CD8-positive, alpha-beta memory T cell (primary cell): Measurements from ENCODE around the gene SHMT1. TPM values are rescaled to one million over a fixed set of nuclear protein-coding genes. Genes with fewer than 3 reads are reported as not detected.
A peak's percentile ranks its signal among the peaks of the same experiment; 100 is the strongest.

Experiments
- CTCF ChIA-PET: fragments of 350-600 bp; sonication (Branson Sonifier 250); formaldehyde crosslinking; loops from one replicate; lab custom pipeline; 2021; ENCODE audit warnings: antibody characterized with exemption; lab: Charles Lee
- POLR2A ChIA-PET: fragments of 350-600 bp; sonication (Branson Sonifier 250); formaldehyde crosslinking; loops from one replicate; lab custom pipeline; 2021; ENCODE audit warnings: antibody characterized with exemption; lab: Charles Lee
- DNase-seq, 5 donors: peaks; one replicate each; pipeline versions ENCODE4 v3.0.0 to v3.0.0-alpha.2; 2020 to 2022; ENCODE audit warnings: mixed read lengths in 1 of 5
- H3K27ac ChIP-seq: one replicate; pipeline ENCODE4 v1.7.0; 2013; ENCODE audit warnings: low read depth, mild to moderate bottlenecking, low read length, moderate library complexity
- H3K27me3 ChIP-seq: 2 replicates; pipeline ENCODE4 v1.7.0; 2013; ENCODE audit warnings: low read length, mild to moderate bottlenecking; ENCODE audit not compliant: insufficient read depth, poor library complexity, severe bottlenecking
- H3K36me3 ChIP-seq: 2 replicates; pipeline ENCODE4 v1.7.0; 2013; ENCODE audit warnings: mild to moderate bottlenecking, low read length, moderate library complexity; ENCODE audit not compliant: insufficient read depth
- H3K4me1 ChIP-seq: 2 replicates; pipeline ENCODE4 v1.7.0; 2013; ENCODE audit warnings: mild to moderate bottlenecking, low read length, moderate library complexity; ENCODE audit not compliant: insufficient read depth
- H3K4me3 ChIP-seq: 2 replicates; pipeline ENCODE4 v1.7.0; 2013; ENCODE audit warnings: mild to moderate bottlenecking, low read length
- H3K9me3 ChIP-seq: 2 replicates; pipeline ENCODE4 v1.7.0; 2013; ENCODE audit warnings: mild to moderate bottlenecking, low read length
- H3K27ac Mint-ChIP-seq, 8 donors: one replicate each; pipeline ENCODE4 v1.8.0; 2020 to 2021; ENCODE audit warnings: mixed read lengths in 8 of 8, mild to moderate bottlenecking in 6 of 8, inconsistent platforms in 3 of 8, moderate library complexity in 3 of 8
- H3K27me3 Mint-ChIP-seq, 2 donors: one replicate each; pipeline ENCODE4 v1.8.0; 2020 to 2021; ENCODE audit warnings: mixed read lengths in 2 of 2, mild to moderate bottlenecking in 1 of 2, moderate library complexity in 1 of 2
- H3K36me3 Mint-ChIP-seq, 3 donors: one replicate each; pipeline ENCODE4 v1.8.0; 2020 to 2021; ENCODE audit warnings: mixed read lengths in 3 of 3, inconsistent platforms in 1 of 3, mild to moderate bottlenecking in 1 of 3
- H3K4me1 Mint-ChIP-seq, 3 donors: one replicate each; pipeline ENCODE4 v1.8.0; 2020 to 2021; ENCODE audit warnings: mixed read lengths in 3 of 3, inconsistent platforms in 1 of 3, mild to moderate bottlenecking in 1 of 3
- H3K4me3 Mint-ChIP-seq, 7 donors: one replicate each; pipeline ENCODE4 v1.8.0; 2020 to 2021; ENCODE audit warnings: mixed read lengths in 7 of 7, mild to moderate bottlenecking in 6 of 7, moderate library complexity in 4 of 7, inconsistent platforms in 2 of 7
- H3K9me3 Mint-ChIP-seq, 5 donors: one replicate each; pipeline ENCODE4 v1.8.0; 2020 to 2022; ENCODE audit warnings: mixed read lengths in 5 of 5, mild to moderate bottlenecking in 3 of 5, moderate library complexity in 2 of 5, inconsistent platforms in 1 of 5
- polyA plus RNA-seq: library from polyadenylated mRNA; unstranded; fragments of 300-500 nt; fragmentation: Illumina TruSeq; gene quantifications from one replicate; pipeline ENCODE4 v1.2.3, GENCODE V29; 2021
- total RNA-seq, 2 experiments: library from RNA; stranded (reverse); gene quantifications; one replicate each; pipeline ENCODE4 v1.2.3, GENCODE V29; 2021

The SHMT1 gene
- total and polyA plus RNA-seq, 3 experiments from 2014 or later = 28.8 to 43.8 (median 42.4) TPM

- Histone ChIP-seq H3K4me1 (no peaks in the 10 kb centered on the region), H3K27ac (no peak overlapping the region), H3K9me3 (no peaks in the 10 kb centered on the region), H3K27me3 (no peaks in the 10 kb centered on the region), H3K36me3 (peaks cover 28% of the 10 kb centered on the region), H3K4me3 (no peak overlapping the region)
- ChIA-PET CTCF (no interaction called here), POLR2A (no interaction called here)
- no peak overlapping the region for H3K4me3 Mint-ChIP-seq
- no peaks in the 10 kb centered on the region for H3K27me3 Mint-ChIP-seq
- no peaks in the 10 kb centered on the region for H3K9me3 Mint-ChIP-seq
- no peaks in the 10 kb centered on the region for H3K4me1 Mint-ChIP-seq
- H3K27ac Mint-ChIP-seq = peak overlapping the region in 2 of 8 donors; percentile 26 to 57
- DNase-seq = no peak
- H3K36me3 Mint-ChIP-seq = peaks cover 4 to 76% (median 12%) of the 10 kb centered on the region in 3 donors
Measured at GRCh38 chr17:18291718-18292540, 71.4 kb downstream of the SHMT1 start.

DNA sequence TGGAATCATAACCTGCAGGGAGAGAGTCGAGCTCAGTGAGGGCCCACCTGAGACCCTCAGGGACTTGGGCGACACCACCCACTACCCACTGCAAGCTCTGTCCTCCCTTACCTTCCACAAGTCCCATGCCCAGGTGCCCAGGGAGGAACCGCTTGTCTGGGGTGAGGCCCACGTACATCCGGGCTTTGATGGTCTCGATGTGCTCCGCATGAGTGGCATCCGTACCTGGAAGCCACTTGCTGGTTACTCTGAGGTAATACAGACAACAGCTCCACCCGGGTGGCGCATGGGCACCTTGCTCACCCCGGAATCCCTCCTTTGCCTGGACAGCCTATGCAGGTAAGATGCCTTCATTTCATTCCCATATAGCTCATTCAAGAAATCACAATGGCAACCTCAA is 78.1 kb downstream of the SHMT1 start:
- POLR2A ChIA-PET = no interaction called here
- no peaks in the 10 kb centered on the region for H3K4me1 Mint-ChIP-seq

GRCh38 chr17:18281788-18282187 is 81.6 kb downstream of the SHMT1 start:
- H3K27ac ChIP-seq = no peak overlapping the region
- no peak overlapping the region for H3K4me3 Mint-ChIP-seq
- no peaks in the 10 kb centered on the region for H3K4me1 Mint-ChIP-seq
- H3K9me3 Mint-ChIP-seq = no peaks in the 10 kb centered on the region
- CTCF ChIA-PET = no interaction called here
- POLR2A ChIA-PET = no interaction called here
- H3K36me3 Mint-ChIP-seq = peaks cover 3 to 85% (median 15%) of the 10 kb centered on the region in 3 donors
- H3K27ac Mint-ChIP-seq = peak overlapping the region in 1 of 8 donors; percentile 29
- no peaks in the 10 kb centered on the region for H3K27me3 Mint-ChIP-seq
- H3K4me1 ChIP-seq = no peaks in the 10 kb centered on the region
- H3K4me3 ChIP-seq = no peak overlapping the region
- DNase-seq = no peak
- H3K27me3 ChIP-seq = no peaks in the 10 kb centered on the region
- peaks cover 51% of the 10 kb centered on the region for H3K36me3 ChIP-seq
- H3K9me3 ChIP-seq = no peaks in the 10 kb centered on the region

More for the DNA sequence above, 78.1 kb downstream of the SHMT1 start:
- CTCF ChIA-PET = interaction anchor here (2.7 kb wide), 1 partner anchor 21 kb away, joined by 6 read pairs; no protein-coding TSS in a partner anchor
- no peaks in the 10 kb centered on the region for H3K27me3 ChIP-seq
- peaks cover 50% of the 10 kb centered on the region for H3K36me3 ChIP-seq
- H3K27me3 Mint-ChIP-seq = no peaks in the 10 kb centered on the region
- H3K27ac ChIP-seq = no peak overlapping the region
- no peaks in the 10 kb centered on the region for H3K4me1 ChIP-seq
- no peak overlapping the region for H3K4me3 Mint-ChIP-seq
- H3K36me3 Mint-ChIP-seq = peaks cover 7 to 85% (median 18%) of the 10 kb centered on the region in 3 donors
- peak overlapping the region in 3 of 8 donors; percentile 13 to 72 (median 33) for H3K27ac Mint-ChIP-seq
- DNase-seq = no peak
- H3K9me3 Mint-ChIP-seq = no peaks in the 10 kb centered on the region
- H3K9me3 ChIP-seq = no peaks in the 10 kb centered on the region
- no peak overlapping the region for H3K4me3 ChIP-seq

DNA sequence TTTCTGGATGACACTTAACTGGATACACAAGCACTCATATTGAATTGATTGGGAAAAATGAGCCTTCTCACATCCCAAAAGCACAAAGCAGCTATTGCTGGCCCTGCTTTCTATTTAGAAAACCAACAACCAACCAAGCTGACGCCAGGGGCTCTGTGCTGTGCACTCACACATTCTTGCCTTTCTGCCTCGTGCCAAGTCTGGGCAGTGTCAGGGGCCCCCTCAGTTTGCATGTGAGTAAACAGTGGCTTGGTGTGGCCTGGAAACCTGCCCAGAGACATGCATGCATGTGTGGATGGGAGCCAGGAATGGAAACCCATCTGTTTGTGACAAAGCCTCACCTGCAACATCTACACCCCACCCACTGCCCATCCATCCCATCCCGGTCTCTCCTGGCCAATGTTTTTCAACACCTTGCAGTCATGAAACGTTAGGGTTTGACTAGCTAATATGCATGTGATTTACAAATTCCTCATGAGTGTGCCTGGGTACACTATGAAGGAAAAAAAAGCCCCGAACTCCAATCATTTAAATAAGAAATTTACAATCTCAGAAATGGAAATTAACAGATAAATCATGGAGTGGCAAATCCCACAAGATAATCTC is 82.5 kb downstream of the SHMT1 start:
- no peaks in the 10 kb centered on the region for H3K9me3 Mint-ChIP-seq
- H3K36me3 Mint-ChIP-seq = peaks cover 3 to 88% (median 12%) of the 10 kb centered on the region in 3 donors
- H3K4me3 Mint-ChIP-seq = no peak overlapping the region
- Histone ChIP-seq H3K36me3 (peaks cover 60% of the 10 kb centered on the region), H3K27me3 (no peaks in the 10 kb centered on the region), H3K9me3 (no peaks in the 10 kb centered on the region), H3K4me1 (no peaks in the 10 kb centered on the region), H3K4me3 (no peak overlapping the region), H3K27ac (no peak overlapping the region)
- H3K27ac Mint-ChIP-seq = no peak overlapping the region
- no peaks in the 10 kb centered on the region for H3K27me3 Mint-ChIP-seq
- POLR2A ChIA-PET = no interaction called here
- CTCF ChIA-PET = no interaction called here
- no peaks in the 10 kb centered on the region for H3K4me1 Mint-ChIP-seq
- no peak for DNase-seq

- no peaks in the 10 kb centered on the region for H3K27me3 Mint-ChIP-seq
- no peaks in the 10 kb centered on the region for H3K4me1 Mint-ChIP-seq
- DNase-seq = no peak
- Histone ChIP-seq H3K27ac (no peak overlapping the region), H3K4me1 (no peaks in the 10 kb centered on the region), H3K9me3 (no peaks in the 10 kb centered on the region), H3K36me3 (peaks cover 57% of the 10 kb centered on the region), H3K27me3 (no peaks in the 10 kb centered on the region), H3K4me3 (no peak overlapping the region)
- POLR2A ChIA-PET = no interaction called here
- H3K4me3 Mint-ChIP-seq = no peak overlapping the region
- CTCF ChIA-PET = no interaction called here
- H3K9me3 Mint-ChIP-seq = no peaks in the 10 kb centered on the region
- no peak overlapping the region for H3K27ac Mint-ChIP-seq
- peaks cover 0 to 85% (median 11%) of the 10 kb centered on the region in 3 donors for H3K36me3 Mint-ChIP-seq
Measured at GRCh38 chr17:18280249-18280648, 83.1 kb downstream of the SHMT1 start.

DNA sequence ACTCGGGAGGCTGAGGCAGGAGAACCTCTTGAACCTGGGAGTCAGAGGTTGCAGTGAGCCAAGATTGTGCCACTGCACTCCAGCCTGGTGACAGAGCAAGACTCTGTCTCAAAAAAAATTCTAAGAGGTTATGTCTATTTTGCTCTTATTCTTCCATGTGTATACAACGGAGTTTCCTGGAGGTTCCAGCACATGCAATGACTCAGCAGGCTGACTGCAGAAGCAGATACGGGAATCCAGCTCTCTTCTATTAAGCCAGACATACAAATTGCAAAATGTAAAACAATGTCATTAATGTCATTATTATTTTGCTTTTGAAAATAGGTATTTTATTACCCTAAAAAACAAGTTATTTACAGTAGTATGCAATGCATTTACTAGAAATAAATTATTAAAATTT is 84.5 kb downstream of the SHMT1 start:
- H3K27me3 Mint-ChIP-seq = no peaks in the 10 kb centered on the region
- Histone ChIP-seq H3K36me3 (peaks cover 55% of the 10 kb centered on the region), H3K9me3 (no peaks in the 10 kb centered on the region), H3K27me3 (no peaks in the 10 kb centered on the region), H3K4me3 (no peak overlapping the region), H3K27ac (no peak overlapping the region), H3K4me1 (no peaks in the 10 kb centered on the region)
- no peak overlapping the region for H3K4me3 Mint-ChIP-seq
- no peak overlapping the region for H3K27ac Mint-ChIP-seq
- CTCF ChIA-PET = no interaction called here
- no peak for DNase-seq
- H3K4me1 Mint-ChIP-seq = no peaks in the 10 kb centered on the region
- no peaks in the 10 kb centered on the region for H3K9me3 Mint-ChIP-seq
- POLR2A ChIA-PET = no interaction called here
- peaks cover 0 to 82% (median 8%) of the 10 kb centered on the region in 3 donors for H3K36me3 Mint-ChIP-seq

Other genes with a start within 250 kb of the SHMT1 start
- gene ALKBH5, start 179.7 kb downstream of the SHMT1 start, total RNA-seq = 100 to 1,000 TPM; 117 to 123 TPM
- 152 TPM for gene ALKBH5, start 179.7 kb downstream of the SHMT1 start, polyA plus RNA-seq
- gene LLGL1, start 137.9 kb downstream of the SHMT1 start, total RNA-seq = 10 to 100 TPM; 24.3 to 26.3 TPM
- gene LLGL1, start 137.9 kb downstream of the SHMT1 start, polyA plus RNA-seq = 1.5 TPM
- gene FLII, start 104.8 kb downstream of the SHMT1 start, total RNA-seq = 100 to 1,000 TPM; 278 to 299 TPM
- 216 TPM for gene FLII, start 104.8 kb downstream of the SHMT1 start, polyA plus RNA-seq
- gene MIEF2, start 102.9 kb downstream of the SHMT1 start, total RNA-seq = 1 to 10 TPM; 5.5 to 5.6 TPM
- 14.1 TPM for gene MIEF2, start 102.9 kb downstream of the SHMT1 start, polyA plus RNA-seq
- gene TOP3A, start 48.6 kb downstream of the SHMT1 start, total RNA-seq = 10 to 100 TPM; 69.7 to 72.8 TPM
- gene TOP3A, start 48.6 kb downstream of the SHMT1 start, polyA plus RNA-seq = 21.7 TPM
- 10 to 100 TPM; 26.7 to 26.9 TPM for gene SMCR8, start 48.3 kb downstream of the SHMT1 start, total RNA-seq
- gene SMCR8, start 48.3 kb downstream of the SHMT1 start, polyA plus RNA-seq = 4.9 TPM
- gene EVPLL, start 14.2 kb upstream of the SHMT1 start, total RNA-seq = not detected
- gene EVPLL, start 14.2 kb upstream of the SHMT1 start, polyA plus RNA-seq = not detected
- gene LGALS9C, start 113.2 kb upstream of the SHMT1 start, total RNA-seq = not detected
- not detected for gene LGALS9C, start 113.2 kb upstream of the SHMT1 start, polyA plus RNA-seq